Measurements from ENCODE around the gene YWHAG. TPM values are rescaled to one million over a fixed set of nuclear protein-coding genes. Genes with fewer than 3 reads are reported as not detected.
"Not testable (repeated sequence)": the region's sequence is repeated elsewhere in the genome, so short reads cannot be mapped to it uniquely, and the experiment has no call there.

The YWHAG gene
- polyA plus RNA-seq = 100 to 1,000 TPM in 1 of 3 donors, 10 to 100 TPM in 2; 36.7 to 168 (median 93.3) TPM

GRCh38 chr7:76358481-76359110 lies at the start of gene YWHAG:
Gene YWHAG (minus strand): TSS chr7:76358991. CDS start chr7:76358808, 183 bp downstream.
- peak within 1 kb of the TSS; percentile 93 for H3K27ac ChIP-seq (ENCODE audit: low read depth, low read length)
- 0 to 1% (median 1%) methylated on average over 50 to 80 of the region's 80 CpGs for WGBS, 3 donors

GRCh38 chr7:76408121-76408560 lies 49.4 kb upstream of the YWHAG start:
- H3K27ac ChIP-seq (ENCODE audit: low read depth, low read length) = no peak overlapping the region

GRCh38 chr7:76407718-76408117 lies 48.9 kb upstream of the YWHAG start:
- WGBS, 3 donors = 73 to 94% (median 92%) methylated on average over 4 of the region's 4 CpGs
- no peak overlapping the region for H3K27ac ChIP-seq (ENCODE audit: low read depth, low read length)

GRCh38 chr7:76405738-76406137 lies 46.9 kb upstream of the YWHAG start:
- H3K27ac ChIP-seq (ENCODE audit: low read depth, low read length) = no peak overlapping the region
- WGBS, 3 donors = 88 to 94% (median 88%) methylated on average over 9 of the region's 9 CpGs

GRCh38 chr7:76403780-76404494 lies 45.1 kb upstream of the YWHAG start:
- H3K27ac ChIP-seq (ENCODE audit: low read depth, low read length) = no peak overlapping the region
- WGBS, 3 donors = 84 to 88% (median 85%) methylated on average over 10 of the region's 10 CpGs

- 69 to 88% (median 74%) methylated on average over 8 of the region's 8 CpGs for WGBS, 3 donors
- not testable (repeated sequence) for H3K27ac ChIP-seq (ENCODE audit: low read depth, low read length)
These were observed 44.3 kb upstream of the YWHAG start for GRCh38 chr7:76403097-76403496.

- WGBS, 3 donors = 90 to 95% (median 94%) methylated on average over 23 of the region's 23 CpGs
- no peak overlapping the region for H3K27ac ChIP-seq (ENCODE audit: low read depth, low read length)
These were observed 41.5 kb upstream of the YWHAG start for GRCh38 chr7:76400248-76400647.

- H3K27ac ChIP-seq (ENCODE audit: low read depth, low read length) = no peak overlapping the region
- WGBS, 3 donors = 13 to 15% (median 15%) methylated on average over 43 to 45 of the region's 45 CpGs
These were observed 38.8 kb upstream of the YWHAG start for GRCh38 chr7:76397409-76398183.

- no peak overlapping the region for H3K27ac ChIP-seq (ENCODE audit: low read depth, low read length)
- 57 to 70% (median 68%) methylated on average over 8 of the region's 8 CpGs for WGBS, 3 donors
These were observed 38.1 kb upstream of the YWHAG start for GRCh38 chr7:76396864-76397263.

- H3K27ac ChIP-seq (ENCODE audit: low read depth, low read length) = no peak overlapping the region
- WGBS, 3 donors = 72 to 79% (median 73%) methylated on average over 13 of the region's 13 CpGs
These were observed 37.4 kb upstream of the YWHAG start for GRCh38 chr7:76395965-76396726.

- H3K27ac ChIP-seq (ENCODE audit: low read depth, low read length) = not testable (repeated sequence)
These were observed 36.8 kb upstream of the YWHAG start for GRCh38 chr7:76395605-76395964.

GRCh38 chr7:76394957-76395356 lies 36.2 kb upstream of the YWHAG start:
- no peak overlapping the region for H3K27ac ChIP-seq (ENCODE audit: low read depth, low read length)
- 70 to 88% (median 83%) methylated on average over 9 of the region's 9 CpGs for WGBS, 3 donors

More at GRCh38 chr7:76395605-76395964, 36.8 kb upstream of the YWHAG start:
- 85 to 94% (median 94%) methylated on average over 11 of the region's 11 CpGs for WGBS, 3 donors

GRCh38 chr7:76393116-76394031 lies 34.6 kb upstream of the YWHAG start:
- WGBS, 3 donors = 3 to 4% (median 3%) methylated on average over 74 to 99 of the region's 99 CpGs
- no peak overlapping the region for H3K27ac ChIP-seq (ENCODE audit: low read depth, low read length)

GRCh38 chr7:76392531-76393115 lies 33.8 kb upstream of the YWHAG start:
- no peak overlapping the region for H3K27ac ChIP-seq (ENCODE audit: low read depth, low read length)
- WGBS, 3 donors = 32 to 37% (median 36%) methylated on average over 12 of the region's 12 CpGs

GRCh38 chr7:76390092-76390491 lies 31.3 kb upstream of the YWHAG start:
- H3K27ac ChIP-seq (ENCODE audit: low read depth, low read length) = no peak overlapping the region
- WGBS, 3 donors = 93 to 99% (median 96%) methylated on average over 12 to 13 of the region's 13 CpGs

- WGBS, 3 donors = 95 to 97% (median 96%) methylated on average over 6 of the region's 6 CpGs
- not testable (repeated sequence) for H3K27ac ChIP-seq (ENCODE audit: low read depth, low read length)
These were observed 29.0 kb upstream of the YWHAG start for GRCh38 chr7:76387789-76388188.

GRCh38 chr7:76386691-76387260 lies 28.0 kb upstream of the YWHAG start:
- H3K27ac ChIP-seq (ENCODE audit: low read depth, low read length) = no peak overlapping the region
- WGBS, 3 donors = 82 to 89% (median 83%) methylated on average over 11 of the region's 11 CpGs
